SK-N-SH (cell line): ENCODE results near the gene PIKFYVE.

ENCODE experiments used
- NRF1 ChIP-seq: IDR thresholded peaks from 2 replicates; pipeline ENCODE4 v1.6.1; 2012; ENCODE audit warnings: low read depth, mild to moderate bottlenecking, low read length
- TF ChIP-seq, protein P1 (sequence below): fragments of 200-600 bp; sonication (generic); IDR thresholded peaks from 2 replicates; pipeline ENCODE4 v1.6.1; 2017; ENCODE audit warnings: antibody characterized with exemption, mild to moderate bottlenecking, moderate library complexity

GRCh38 chr2:208265371-208265800, 669 bp upstream of the PIKFYVE start:
- TF ChIP-seq, protein P1, sequence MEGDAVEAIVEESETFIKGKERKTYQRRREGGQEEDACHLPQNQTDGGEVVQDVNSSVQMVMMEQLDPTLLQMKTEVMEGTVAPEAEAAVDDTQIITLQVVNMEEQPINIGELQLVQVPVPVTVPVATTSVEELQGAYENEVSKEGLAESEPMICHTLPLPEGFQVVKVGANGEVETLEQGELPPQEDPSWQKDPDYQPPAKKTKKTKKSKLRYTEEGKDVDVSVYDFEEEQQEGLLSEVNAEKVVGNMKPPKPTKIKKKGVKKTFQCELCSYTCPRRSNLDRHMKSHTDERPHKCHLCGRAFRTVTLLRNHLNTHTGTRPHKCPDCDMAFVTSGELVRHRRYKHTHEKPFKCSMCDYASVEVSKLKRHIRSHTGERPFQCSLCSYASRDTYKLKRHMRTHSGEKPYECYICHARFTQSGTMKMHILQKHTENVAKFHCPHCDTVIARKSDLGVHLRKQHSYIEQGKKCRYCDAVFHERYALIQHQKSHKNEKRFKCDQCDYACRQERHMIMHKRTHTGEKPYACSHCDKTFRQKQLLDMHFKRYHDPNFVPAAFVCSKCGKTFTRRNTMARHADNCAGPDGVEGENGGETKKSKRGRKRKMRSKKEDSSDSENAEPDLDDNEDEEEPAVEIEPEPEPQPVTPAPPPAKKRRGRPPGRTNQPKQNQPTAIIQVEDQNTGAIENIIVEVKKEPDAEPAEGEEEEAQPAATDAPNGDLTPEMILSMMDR = no peak
- TF ChIP-seq NRF1 = no peak
